Measurements from ENCODE around the gene RTKN. TPM values are rescaled to one million over a fixed set of nuclear protein-coding genes. Genes with fewer than 3 reads are reported as not detected.

The RTKN gene
- total and polyA plus RNA-seq, 2 of the 13 experiments (the other 11 are each of a cell fraction or from before 2014, with no cell fraction given): 159 to 166 TPM

DNA sequence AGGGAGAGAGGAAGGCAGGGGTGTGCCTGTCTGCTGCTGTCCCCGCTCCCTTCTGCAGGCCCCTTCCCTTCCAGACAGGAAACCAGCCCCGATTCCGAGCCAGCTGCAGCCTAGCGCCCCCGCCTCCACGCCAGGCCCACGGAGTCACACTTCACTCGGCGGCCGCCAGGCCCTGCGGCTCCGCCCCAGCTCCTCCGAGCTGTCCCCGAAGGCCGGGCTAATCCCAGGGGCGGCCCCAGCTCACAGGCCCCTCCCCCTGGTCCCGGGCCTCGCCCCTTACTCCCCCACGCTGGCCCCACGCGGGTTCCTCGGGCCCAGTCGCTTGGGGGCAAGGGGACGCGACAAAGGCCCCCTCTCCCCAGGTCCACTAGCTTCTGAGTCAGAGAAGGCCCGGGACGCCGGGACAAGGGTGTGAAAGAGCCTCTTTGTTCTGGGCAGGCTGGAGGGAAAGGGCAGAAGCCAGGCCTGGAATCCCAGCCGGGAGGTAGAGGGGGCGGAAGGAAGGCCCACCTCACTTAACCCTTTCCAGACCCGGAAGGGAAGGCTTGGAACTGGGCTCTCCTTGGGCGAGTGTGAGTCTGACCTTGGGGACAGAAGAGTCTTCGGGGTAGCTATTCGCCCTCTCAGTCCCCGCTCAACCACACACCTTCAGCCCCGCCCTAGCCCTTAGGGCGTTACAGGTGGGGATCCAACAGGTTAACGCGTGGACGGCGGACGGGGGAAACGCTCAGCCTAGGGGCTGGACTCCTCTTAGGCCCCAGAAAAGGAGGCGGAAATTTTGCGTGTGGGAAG is 1.2 kb downstream of the RTKN start (continued):
- TF ChIP-seq ZNF225 (CRISPR knock-in tag; IDR thresholded peaks at IDR 0.05): peak; percentile 52; the same call in 1 of the 2 replicates
- TF ChIP-seq POLR2G (IDR thresholded peaks at IDR 0.05; ENCODE audit: low read depth, low read length): peak; percentile 89
- TF ChIP-seq ZNF883 (CRISPR knock-in tag; IDR thresholded peaks at IDR 0.05; ENCODE audit: not compliant biosample characterization): peak; percentile 83
- TF ChIP-seq KDM3A (CRISPR knock-in tag; IDR thresholded peaks at IDR 0.05; ENCODE audit: low read depth): peak; percentile 88
- TF ChIP-seq, protein P1, sequence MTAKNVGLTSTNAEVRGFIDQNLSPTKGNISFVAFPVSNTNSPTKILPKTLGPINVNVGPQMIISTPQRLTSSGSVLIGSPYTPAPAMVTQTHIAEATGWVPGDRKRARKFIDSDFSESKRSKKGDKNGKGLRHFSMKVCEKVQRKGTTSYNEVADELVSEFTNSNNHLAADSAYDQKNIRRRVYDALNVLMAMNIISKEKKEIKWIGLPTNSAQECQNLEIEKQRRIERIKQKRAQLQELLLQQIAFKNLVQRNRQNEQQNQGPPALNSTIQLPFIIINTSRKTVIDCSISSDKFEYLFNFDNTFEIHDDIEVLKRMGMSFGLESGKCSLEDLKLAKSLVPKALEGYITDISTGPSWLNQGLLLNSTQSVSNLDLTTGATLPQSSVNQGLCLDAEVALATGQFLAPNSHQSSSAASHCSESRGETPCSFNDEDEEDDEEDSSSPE (CRISPR knock-in tag; IDR thresholded peaks at IDR 0.05): peak; percentile 69
- peak; percentile 95 for TF ChIP-seq BORCS8-MEF2B (CRISPR knock-in tag; IDR thresholded peaks at IDR 0.05)
- TF ChIP-seq ZNF713 (CRISPR knock-in tag; IDR thresholded peaks at IDR 0.05): no peak
- TF ChIP-seq SMAD1 (CRISPR knock-in tag; IDR thresholded peaks at IDR 0.05; ENCODE audit: borderline replicate concordance, low read depth): no peak; the same call in 1 of the 2 replicates
- peak; percentile 71 for TF ChIP-seq LCORL (IDR thresholded peaks at IDR 0.05)
- peak; percentile 95 for TF ChIP-seq LCORL (CRISPR knock-in tag; IDR thresholded peaks at IDR 0.05)
- peak; percentile 98; the same call in 1 of the 2 replicates for TF ChIP-seq KLF9 (CRISPR knock-in tag; IDR thresholded peaks at IDR 0.05; ENCODE audit: low read depth)
- no peak for TF ChIP-seq ZNF530 (CRISPR knock-in tag; IDR thresholded peaks at IDR 0.05; ENCODE audit: low read depth)
- TF ChIP-seq TOPORS (CRISPR knock-in tag; IDR thresholded peaks at IDR 0.05): no peak; the same call in 1 of the 2 replicates
- TF ChIP-seq MZF1 (CRISPR knock-in tag; IDR thresholded peaks at IDR 0.05; ENCODE audit: borderline replicate concordance): 0 out of 2 replicates have a peak, but pooled peaks have one; percentile 41
- no peak for TF ChIP-seq PAX8 (CRISPR knock-in tag; IDR thresholded peaks at IDR 0.05; ENCODE audit: borderline replicate concordance)
- TF ChIP-seq CHD2 (IDR thresholded peaks at IDR 0.05; ENCODE audit: low read depth, low read length): no peak
- peak; percentile 92 for TF ChIP-seq GZF1 (CRISPR knock-in tag; IDR thresholded peaks at IDR 0.05)
- TF ChIP-seq XBP1 (CRISPR knock-in tag; IDR thresholded peaks at IDR 0.05): 0 out of 2 replicates have a peak, but pooled peaks have one; percentile 35
- peak; percentile 93; the same call in 1 of the 2 replicates for TF ChIP-seq AKAP8 (CRISPR knock-in tag; IDR thresholded peaks at IDR 0.05)
- no peak; the same call in none of the 2 replicates for TF ChIP-seq NR2F6 (IDR thresholded peaks at IDR 0.05)
- TF ChIP-seq NR2F6 (CRISPR knock-in tag; IDR thresholded peaks at IDR 0.05): peak; percentile 80
- TF ChIP-seq PITX1 (CRISPR knock-in tag; IDR thresholded peaks at IDR 0.05): peak; percentile 96
- no peak; the same call in 1 of the 2 replicates for TF ChIP-seq KDM1A (CRISPR knock-in tag; IDR thresholded peaks at IDR 0.05)
- TF ChIP-seq GTF2F1 (IDR thresholded peaks at IDR 0.05; ENCODE audit: low read length): no peak
- peak; percentile 96 for TF ChIP-seq DR1 (CRISPR knock-in tag; IDR thresholded peaks at IDR 0.05)
- TF ChIP-seq ZNF841 (CRISPR knock-in tag; IDR thresholded peaks at IDR 0.05; ENCODE audit: borderline replicate concordance): no peak; the same call in 1 of the 2 replicates
- TF ChIP-seq PPARG (CRISPR knock-in tag; conservative IDR thresholded peaks at IDR 0.05): peak; percentile 51; the same call in 1 of the 2 replicates
- TF ChIP-seq CERS6 (CRISPR knock-in tag; IDR thresholded peaks at IDR 0.05): no peak
- 0 out of 2 replicates have a peak, but pooled peaks have one; percentile 75 for TF ChIP-seq ZNF776 (CRISPR knock-in tag; IDR thresholded peaks at IDR 0.05)
- 0 out of 2 replicates have a peak, but pooled peaks have one; percentile 48 for TF ChIP-seq ZNF670 (CRISPR knock-in tag; IDR thresholded peaks at IDR 0.05; ENCODE audit: borderline replicate concordance)
